GM12892 (cell line): ENCODE results near the gene PDE4B.

Source experiments
- POLR2A ChIP-seq: IDR thresholded peaks from 2 replicates; pipeline ENCODE4 v1.6.1; 2011; ENCODE audit warnings: low read depth, low read length, control low read depth
- POLR2AphosphoS5 ChIP-seq: IDR thresholded peaks from 2 replicates; pipeline ENCODE4 v1.6.1; 2011; ENCODE audit warnings: low read depth, low read length, control low read depth

DNA sequence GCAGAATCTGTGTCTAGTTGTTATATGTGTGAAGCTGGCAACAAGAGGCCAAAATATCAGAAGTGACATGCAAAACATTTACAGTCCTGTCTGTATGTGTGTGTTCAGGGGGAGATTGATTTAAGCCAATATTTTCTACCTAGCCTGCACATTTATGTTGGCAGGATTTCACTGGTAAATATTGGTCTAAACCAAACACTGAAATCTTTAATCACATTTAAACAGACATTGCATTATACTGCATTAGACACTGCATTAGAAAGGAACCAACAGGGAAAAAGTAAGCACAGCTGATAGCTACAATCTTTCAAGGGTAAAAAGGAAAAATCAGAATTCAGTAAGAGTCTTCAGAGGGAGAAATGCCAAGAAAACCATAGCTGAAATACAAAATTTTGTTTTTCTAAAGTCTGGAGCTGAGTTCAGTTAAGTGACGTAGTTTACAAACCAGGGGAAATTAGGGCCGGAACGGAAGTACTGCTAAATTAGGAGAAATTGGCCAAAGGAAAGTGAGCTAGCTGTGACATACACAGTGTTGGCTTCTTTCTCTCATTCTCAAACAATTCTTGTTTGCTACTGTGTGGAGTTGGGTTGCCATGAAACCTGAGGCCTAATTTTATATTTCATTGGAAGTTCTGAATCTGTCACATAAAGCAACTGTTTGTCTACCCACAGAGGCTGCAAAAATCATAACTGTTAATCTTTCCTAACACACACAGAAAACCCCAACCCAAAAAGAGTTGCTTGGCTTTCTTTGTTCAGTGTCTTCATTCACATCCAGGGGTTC is 524.0 kb downstream of the PDE4B start:
- TF ChIP-seq POLR2AphosphoS5: no peak
- no peak for TF ChIP-seq POLR2A
